ENCODE data around the gene MYADM.

MYADM gene

DNA sequence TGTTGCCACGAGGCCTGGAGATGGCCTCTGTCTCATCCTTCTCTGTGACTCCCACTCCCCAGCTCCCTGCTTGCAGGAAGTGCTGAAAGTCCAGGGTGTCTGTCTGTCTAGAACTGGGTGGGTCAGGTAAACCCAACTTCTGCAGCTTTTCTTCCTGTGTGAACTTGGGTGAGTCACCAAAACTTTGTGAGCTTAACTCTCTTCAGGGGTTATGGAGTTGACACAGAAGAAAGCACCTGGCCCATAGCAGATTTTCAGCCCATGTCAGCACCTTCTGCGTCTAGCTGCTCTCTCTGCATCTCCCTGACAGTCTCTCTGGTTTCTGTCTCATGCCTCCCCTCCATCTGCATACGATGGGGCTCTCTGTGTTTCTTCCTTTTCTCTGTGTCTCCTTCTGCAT is 37.2 kb downstream of the MYADM start:
- no peak overlapping the region for H3K27ac ChIP-seq (ENCODE audit: low read depth in 2 of 2, low read length in 2 of 2)
- H3K4me1 ChIP-seq (ENCODE audit: control insufficient read depth in 2 of 2, insufficient read depth in 2 of 2, low read length in 2 of 2): no peaks in the 10 kb centered on the region
- H3K9ac ChIP-seq (ENCODE audit: low read depth in 1 of 2, low read length in 2 of 2): no peak overlapping the region
- H3K27me3 ChIP-seq (ENCODE audit: control insufficient read depth in 2 of 2, insufficient read depth in 2 of 2, low read length in 2 of 2): peaks cover 22 to 34% of the 10 kb centered on the region in 2 donors
- H3K36me3 ChIP-seq (ENCODE audit: control insufficient read depth in 2 of 2, insufficient read depth in 2 of 2, low read length in 2 of 2): no peaks in the 10 kb centered on the region
- no peak overlapping the region for H3K4me3 ChIP-seq (ENCODE audit: low read length in 2 of 2)
- no peaks in the 10 kb centered on the region for H3K9me3 ChIP-seq (ENCODE audit: control insufficient read depth in 2 of 2, low read length in 2 of 2)

DNA sequence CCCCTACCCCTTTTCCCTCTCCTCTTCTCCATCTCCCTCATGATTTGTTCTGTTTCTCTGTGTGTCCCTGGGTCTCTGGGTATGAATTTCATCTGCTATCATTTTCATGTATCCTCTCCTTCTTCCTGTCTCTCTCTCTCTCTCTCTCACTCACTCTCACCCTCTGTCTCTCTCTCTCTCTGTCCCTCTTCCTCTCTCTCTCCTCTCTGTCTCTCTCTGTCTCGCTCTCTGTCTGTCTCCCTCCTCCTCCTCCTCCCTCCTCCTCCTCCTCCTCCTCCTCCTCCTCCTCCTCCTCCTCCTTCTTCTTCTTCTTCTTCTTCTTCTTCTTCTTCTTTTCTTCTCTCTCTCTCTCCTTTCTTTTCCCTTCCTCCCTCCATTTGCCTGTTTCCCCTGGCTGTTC is 38.1 kb downstream of the MYADM start:
- Histone ChIP-seq H3K9me3 (ENCODE audit: control insufficient read depth in 2 of 2, low read length in 2 of 2) (no peaks in the 10 kb centered on the region), H3K27me3 (ENCODE audit: control insufficient read depth in 2 of 2, insufficient read depth in 2 of 2, low read length in 2 of 2) (peaks cover 25 to 39% of the 10 kb centered on the region in 2 donors), H3K27ac (ENCODE audit: low read depth in 2 of 2, low read length in 2 of 2) (no peak overlapping the region), H3K4me1 (ENCODE audit: control insufficient read depth in 2 of 2, insufficient read depth in 2 of 2, low read length in 2 of 2) (no peaks in the 10 kb centered on the region), H3K4me3 (ENCODE audit: low read length in 2 of 2) (no peak overlapping the region), H3K9ac (ENCODE audit: low read depth in 1 of 2, low read length in 2 of 2) (no peak overlapping the region), H3K36me3 (ENCODE audit: control insufficient read depth in 2 of 2, insufficient read depth in 2 of 2, low read length in 2 of 2) (no peaks in the 10 kb centered on the region)

DNA sequence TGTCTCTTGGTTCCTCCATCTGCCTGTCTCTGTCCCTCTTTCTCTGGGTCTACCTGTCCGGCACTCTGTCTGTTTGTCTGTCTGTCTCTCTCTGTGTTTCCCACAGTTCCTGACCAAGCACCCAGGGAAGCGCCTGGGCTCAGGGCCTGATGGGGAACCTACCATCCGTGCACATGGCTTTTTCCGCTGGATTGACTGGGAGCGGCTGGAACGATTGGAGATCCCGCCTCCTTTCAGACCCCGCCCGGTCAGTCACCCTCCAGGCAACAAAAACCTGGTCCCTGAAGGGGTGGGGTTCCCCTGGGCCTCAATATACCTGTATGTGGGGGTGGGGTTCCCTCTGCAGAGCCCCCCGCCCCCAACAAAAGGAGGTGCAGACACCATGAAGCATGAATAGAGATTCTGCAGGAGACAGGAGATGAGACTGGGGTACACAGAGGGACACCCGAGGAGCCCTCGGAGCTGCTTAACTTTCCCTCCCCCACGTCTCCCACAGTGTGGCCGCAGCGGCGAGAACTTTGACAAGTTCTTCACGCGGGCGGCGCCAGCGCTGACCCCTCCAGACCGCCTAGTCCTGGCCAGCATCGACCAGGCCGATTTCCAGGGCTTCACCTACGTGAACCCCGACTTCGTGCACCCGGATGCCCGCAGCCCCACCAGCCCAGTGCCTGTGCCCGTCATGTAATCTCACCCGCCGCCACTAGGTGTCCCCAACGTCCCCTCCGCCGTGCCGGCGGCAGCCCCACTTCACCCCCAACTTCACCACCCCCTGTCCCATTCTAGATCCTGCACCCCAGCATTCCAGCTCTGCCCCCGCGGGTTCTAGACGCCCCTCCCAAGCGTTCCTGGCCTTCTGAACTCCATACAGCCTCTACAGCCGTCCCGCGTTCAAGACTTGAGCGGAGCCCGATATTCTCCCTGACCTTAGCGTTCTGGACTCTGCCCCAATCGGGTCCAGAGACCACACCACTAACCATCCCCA is 38.8 kb downstream of the MYADM start:
- Histone ChIP-seq H3K4me1 (ENCODE audit: control insufficient read depth in 2 of 2, insufficient read depth in 2 of 2, low read length in 2 of 2) (no peaks in the 10 kb centered on the region), H3K36me3 (ENCODE audit: control insufficient read depth in 2 of 2, insufficient read depth in 2 of 2, low read length in 2 of 2) (no peaks in the 10 kb centered on the region), H3K27ac (ENCODE audit: low read depth in 2 of 2, low read length in 2 of 2) (no peak overlapping the region), H3K9ac (ENCODE audit: low read depth in 1 of 2, low read length in 2 of 2) (no peak overlapping the region), H3K4me3 (ENCODE audit: low read length in 2 of 2) (no peak overlapping the region), H3K27me3 (ENCODE audit: control insufficient read depth in 2 of 2, insufficient read depth in 2 of 2, low read length in 2 of 2) (peaks cover 26 to 43% of the 10 kb centered on the region in 2 donors), H3K9me3 (ENCODE audit: control insufficient read depth in 2 of 2, low read length in 2 of 2) (no peaks in the 10 kb centered on the region)

DNA sequence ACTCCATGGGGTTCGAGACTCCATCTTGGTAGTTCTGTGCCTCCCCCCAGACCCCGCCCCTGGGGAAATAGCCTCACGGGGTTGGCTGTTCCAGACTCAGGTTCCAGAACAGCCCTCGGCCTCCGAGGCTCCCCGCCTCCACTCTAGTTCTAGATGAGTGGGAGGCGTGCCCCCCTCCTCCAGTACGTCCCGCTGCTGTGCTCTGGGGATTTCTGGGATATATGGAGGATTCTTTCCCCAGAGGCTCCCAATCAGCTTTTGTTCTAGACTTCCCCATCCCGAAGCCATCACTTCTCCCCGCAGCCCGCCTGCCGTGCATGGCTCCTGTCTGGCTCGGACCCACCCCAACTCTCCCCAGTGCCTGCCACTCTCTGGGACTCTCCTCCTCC is 39.5 kb downstream of the MYADM start:
- Histone ChIP-seq H3K27me3 (ENCODE audit: control insufficient read depth in 2 of 2, insufficient read depth in 2 of 2, low read length in 2 of 2) (peaks cover 26 to 49% of the 10 kb centered on the region in 2 donors), H3K27ac (ENCODE audit: low read depth in 2 of 2, low read length in 2 of 2) (no peak overlapping the region), H3K4me1 (ENCODE audit: control insufficient read depth in 2 of 2, insufficient read depth in 2 of 2, low read length in 2 of 2) (no peaks in the 10 kb centered on the region)

DNA sequence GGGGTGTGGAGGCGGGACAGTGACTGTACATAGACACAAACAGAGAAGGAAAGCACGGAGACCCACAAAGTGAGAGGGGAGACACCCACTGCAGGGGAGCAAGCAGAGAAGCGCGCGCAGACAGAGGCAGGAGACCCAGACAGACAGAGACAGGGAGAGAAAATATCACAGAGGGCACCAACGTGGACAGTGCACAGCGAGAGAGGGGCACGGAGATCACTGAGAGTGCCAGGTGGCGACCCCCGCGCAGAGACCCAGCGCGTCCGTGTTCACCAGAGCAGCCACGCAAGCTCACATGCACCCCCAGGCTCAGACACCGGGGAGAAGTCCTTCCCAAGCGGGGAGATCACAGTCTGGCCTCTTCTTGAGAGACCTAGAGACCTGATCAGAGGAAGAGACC is 40.0 kb downstream of the MYADM start:
- H3K9me3 ChIP-seq (ENCODE audit: control insufficient read depth in 2 of 2, low read length in 2 of 2): no peaks in the 10 kb centered on the region
- no peak overlapping the region for H3K9ac ChIP-seq (ENCODE audit: low read depth in 1 of 2, low read length in 2 of 2)
- H3K4me3 ChIP-seq (ENCODE audit: low read length in 2 of 2): no peak overlapping the region
- H3K27ac ChIP-seq (ENCODE audit: low read depth in 2 of 2, low read length in 2 of 2): no peak overlapping the region
- peaks cover 26 to 49% of the 10 kb centered on the region in 2 donors for H3K27me3 ChIP-seq (ENCODE audit: control insufficient read depth in 2 of 2, insufficient read depth in 2 of 2, low read length in 2 of 2)
- H3K4me1 ChIP-seq (ENCODE audit: control insufficient read depth in 2 of 2, insufficient read depth in 2 of 2, low read length in 2 of 2): no peaks in the 10 kb centered on the region
- H3K36me3 ChIP-seq (ENCODE audit: control insufficient read depth in 2 of 2, insufficient read depth in 2 of 2, low read length in 2 of 2): no peaks in the 10 kb centered on the region

More for the DNA sequence above, 39.5 kb downstream of the MYADM start:
- H3K4me3 ChIP-seq (ENCODE audit: low read length in 2 of 2): no peak overlapping the region
- no peaks in the 10 kb centered on the region for H3K9me3 ChIP-seq (ENCODE audit: control insufficient read depth in 2 of 2, low read length in 2 of 2)
- H3K9ac ChIP-seq (ENCODE audit: low read depth in 1 of 2, low read length in 2 of 2): no peak overlapping the region
- H3K36me3 ChIP-seq (ENCODE audit: control insufficient read depth in 2 of 2, insufficient read depth in 2 of 2, low read length in 2 of 2): no peaks in the 10 kb centered on the region

DNA sequence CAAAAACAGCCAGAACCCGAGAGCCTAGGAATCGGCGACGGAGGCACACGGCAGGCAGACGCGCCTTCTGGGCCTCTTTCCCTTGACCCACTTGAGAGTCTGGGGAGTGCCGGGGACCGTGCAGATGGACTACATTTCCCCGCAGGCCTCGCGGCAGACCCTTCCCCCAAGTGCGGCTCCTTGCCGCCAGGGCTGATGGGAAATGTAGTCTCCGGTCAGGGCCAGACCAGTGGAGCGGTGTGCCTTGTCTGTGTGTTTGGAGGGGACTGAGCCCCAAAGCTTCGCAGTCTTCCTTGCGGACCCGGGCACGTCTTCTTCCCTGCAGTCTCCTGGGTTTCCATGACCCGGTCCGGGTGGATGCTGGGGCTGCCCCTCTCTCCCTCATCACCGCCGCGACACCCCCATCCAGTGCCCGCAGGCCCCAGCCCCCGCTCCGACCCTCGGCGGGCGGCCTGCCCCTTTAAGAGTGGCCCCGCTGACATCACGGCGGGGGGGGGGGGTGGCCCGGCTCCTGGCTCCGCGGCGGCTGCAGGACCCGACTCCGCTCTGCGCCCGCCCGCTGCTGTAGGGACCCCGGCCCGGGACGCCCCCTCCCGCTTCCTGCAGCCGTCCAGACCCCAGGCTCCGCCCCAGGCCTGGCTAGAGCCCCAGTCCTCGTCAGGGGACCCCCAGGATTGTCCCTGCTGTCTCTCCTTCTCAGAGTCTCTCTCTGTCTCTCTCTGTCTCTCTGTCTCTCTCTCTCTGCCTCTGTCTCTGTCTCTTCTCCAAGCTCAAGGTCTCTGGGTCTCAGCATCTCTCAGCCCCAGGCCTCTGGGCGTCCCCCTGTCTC is 40.6 kb downstream of the MYADM start:
- H3K4me1 ChIP-seq (ENCODE audit: control insufficient read depth in 2 of 2, insufficient read depth in 2 of 2, low read length in 2 of 2): no peaks in the 10 kb centered on the region
- no peak overlapping the region for H3K9ac ChIP-seq (ENCODE audit: low read depth in 1 of 2, low read length in 2 of 2)
- H3K9me3 ChIP-seq (ENCODE audit: control insufficient read depth in 2 of 2, low read length in 2 of 2): no peaks in the 10 kb centered on the region
- no peak overlapping the region for H3K27ac ChIP-seq (ENCODE audit: low read depth in 2 of 2, low read length in 2 of 2)
- H3K4me3 ChIP-seq (ENCODE audit: low read length in 2 of 2): no peak overlapping the region
- H3K36me3 ChIP-seq (ENCODE audit: control insufficient read depth in 2 of 2, insufficient read depth in 2 of 2, low read length in 2 of 2): no peaks in the 10 kb centered on the region
- H3K27me3 ChIP-seq (ENCODE audit: control insufficient read depth in 2 of 2, insufficient read depth in 2 of 2, low read length in 2 of 2): peaks cover 29 to 49% of the 10 kb centered on the region in 2 donors

DNA sequence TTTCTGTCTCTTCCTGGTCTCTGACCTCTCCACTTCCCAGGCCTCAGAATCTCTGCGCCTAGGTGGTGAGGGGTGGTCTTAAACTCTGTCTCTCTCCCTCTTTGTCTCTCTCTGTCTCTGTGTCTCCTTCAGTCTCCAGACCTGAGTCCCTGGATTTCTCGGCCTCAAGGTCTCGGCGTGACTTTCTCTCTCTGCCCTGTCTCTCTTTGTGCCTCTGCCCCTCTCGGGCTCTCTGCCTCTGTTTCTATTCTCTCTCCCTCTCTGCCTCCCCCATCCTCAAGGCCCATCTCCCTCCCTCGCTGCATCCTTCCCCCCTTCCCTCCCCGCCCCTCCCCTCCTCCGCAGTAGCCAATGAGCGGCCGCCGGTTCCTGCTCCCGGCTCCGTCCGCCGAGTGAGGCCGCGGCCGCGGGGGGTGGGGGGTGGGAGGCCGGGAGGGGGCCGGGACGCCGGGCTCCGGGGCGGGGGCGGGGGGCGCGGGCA is 41.3 kb downstream of the MYADM start, which contains the start of gene CACNG7:
CACNG7 (plus strand) TSS at position 344 of the 481 bp plus-strand sequence. CDS start 3,554 bp downstream, outside the sequence.
- H3K9ac ChIP-seq (ENCODE audit: low read depth in 1 of 2, low read length in 2 of 2): no peak within 1 kb of the TSS
- no peak within 1 kb of the TSS for H3K4me3 ChIP-seq (ENCODE audit: low read length in 2 of 2)
- no peak within 1 kb of the TSS for H3K27ac ChIP-seq (ENCODE audit: low read depth in 2 of 2, low read length in 2 of 2)

DNA sequence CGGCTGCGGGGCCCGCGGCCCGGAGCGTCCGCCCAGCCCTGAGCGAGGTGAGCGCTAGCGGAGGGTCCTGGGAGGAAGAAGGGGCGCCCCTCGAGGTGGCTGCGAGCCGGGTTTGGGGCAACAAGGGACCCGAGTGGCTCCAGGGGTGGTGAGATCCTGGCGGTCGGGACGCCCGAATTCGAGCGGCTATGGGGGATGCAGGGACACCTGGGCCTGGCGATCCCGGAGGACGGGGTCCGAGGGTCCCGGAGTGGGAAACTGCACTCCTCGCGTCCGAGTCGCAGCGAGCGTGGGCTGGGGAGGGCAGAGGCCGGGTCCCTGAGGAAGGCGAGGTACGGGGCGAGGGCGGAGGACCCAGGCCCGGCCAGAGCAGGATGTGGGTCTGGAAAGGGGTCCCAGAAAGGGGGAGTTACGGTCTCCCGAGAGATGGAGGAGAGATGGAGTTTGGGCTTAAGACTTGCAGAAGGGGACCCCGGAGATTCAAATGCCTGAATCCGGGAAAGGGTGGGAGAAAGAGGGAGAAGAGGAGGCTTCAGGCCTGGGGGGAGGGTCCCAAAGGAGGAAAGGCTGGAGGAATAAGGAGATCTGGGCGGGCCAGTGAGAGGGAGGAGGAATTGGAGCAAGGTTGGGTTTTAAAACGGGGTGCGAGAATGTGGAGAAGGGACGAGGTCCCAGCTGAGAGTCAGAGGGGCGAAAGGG is 41.9 kb downstream of the MYADM start:
- Histone ChIP-seq H3K4me3 (ENCODE audit: low read length in 2 of 2) (no peak overlapping the region), H3K9me3 (ENCODE audit: control insufficient read depth in 2 of 2, low read length in 2 of 2) (no peaks in the 10 kb centered on the region), H3K27me3 (ENCODE audit: control insufficient read depth in 2 of 2, insufficient read depth in 2 of 2, low read length in 2 of 2) (peaks cover 29 to 49% of the 10 kb centered on the region in 2 donors), H3K36me3 (ENCODE audit: control insufficient read depth in 2 of 2, insufficient read depth in 2 of 2, low read length in 2 of 2) (no peaks in the 10 kb centered on the region), H3K9ac (ENCODE audit: low read depth in 1 of 2, low read length in 2 of 2) (no peak overlapping the region), H3K4me1 (ENCODE audit: control insufficient read depth in 2 of 2, insufficient read depth in 2 of 2, low read length in 2 of 2) (no peaks in the 10 kb centered on the region), H3K27ac (ENCODE audit: low read depth in 2 of 2, low read length in 2 of 2) (no peak overlapping the region)

More for the DNA sequence above, 41.3 kb downstream of the MYADM start, which contains the start of gene CACNG7:
- no peaks in the 10 kb centered on the region for H3K36me3 ChIP-seq (ENCODE audit: control insufficient read depth in 2 of 2, insufficient read depth in 2 of 2, low read length in 2 of 2)
- no peaks in the 10 kb centered on the region for H3K4me1 ChIP-seq (ENCODE audit: control insufficient read depth in 2 of 2, insufficient read depth in 2 of 2, low read length in 2 of 2)
- H3K27me3 ChIP-seq (ENCODE audit: control insufficient read depth in 2 of 2, insufficient read depth in 2 of 2, low read length in 2 of 2): peaks cover 29 to 49% of the 10 kb centered on the region in 2 donors
- no peaks in the 10 kb centered on the region for H3K9me3 ChIP-seq (ENCODE audit: control insufficient read depth in 2 of 2, low read length in 2 of 2)

DNA sequence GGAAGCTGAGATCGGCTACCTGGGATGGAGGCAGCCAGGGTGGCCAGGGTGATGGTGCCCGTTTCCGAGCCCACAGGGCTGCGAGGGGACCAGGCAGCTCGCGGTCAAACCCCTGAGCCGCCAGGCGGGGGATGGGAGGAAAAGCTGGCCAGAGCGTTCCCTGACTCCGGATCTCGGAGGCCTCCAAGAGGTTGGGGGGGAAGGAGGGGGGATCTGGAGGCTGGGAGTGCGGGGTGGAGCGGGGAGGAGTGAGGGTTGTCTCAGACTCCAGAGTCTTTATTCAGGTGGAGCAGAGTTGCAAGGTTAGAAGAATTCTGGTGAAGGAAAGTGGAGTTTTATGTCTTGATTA is 42.5 kb downstream of the MYADM start:
- H3K36me3 ChIP-seq (ENCODE audit: control insufficient read depth in 2 of 2, insufficient read depth in 2 of 2, low read length in 2 of 2): no peaks in the 10 kb centered on the region
- no peaks in the 10 kb centered on the region for H3K9me3 ChIP-seq (ENCODE audit: control insufficient read depth in 2 of 2, low read length in 2 of 2)
- no peak overlapping the region for H3K27ac ChIP-seq (ENCODE audit: low read depth in 2 of 2, low read length in 2 of 2)
- H3K4me1 ChIP-seq (ENCODE audit: control insufficient read depth in 2 of 2, insufficient read depth in 2 of 2, low read length in 2 of 2): no peaks in the 10 kb centered on the region
- H3K27me3 ChIP-seq (ENCODE audit: control insufficient read depth in 2 of 2, insufficient read depth in 2 of 2, low read length in 2 of 2): peaks cover 29 to 49% of the 10 kb centered on the region in 2 donors
- no peak overlapping the region for H3K9ac ChIP-seq (ENCODE audit: low read depth in 1 of 2, low read length in 2 of 2)
- no peak overlapping the region for H3K4me3 ChIP-seq (ENCODE audit: low read length in 2 of 2)
